ENCODE data around the gene TXNDC12.
A peak's percentile ranks its signal among the peaks of the same experiment; 100 is the strongest.
"Not testable (repeated sequence)": the region's sequence is repeated elsewhere in the genome, so short reads cannot be mapped to it uniquely, and the experiment has no call there.

The TXNDC12 gene

GRCh38 chr1:52045666-52046195, 9.3 kb downstream of the TXNDC12 start:
- not testable (repeated sequence) for DNase-seq

DNA sequence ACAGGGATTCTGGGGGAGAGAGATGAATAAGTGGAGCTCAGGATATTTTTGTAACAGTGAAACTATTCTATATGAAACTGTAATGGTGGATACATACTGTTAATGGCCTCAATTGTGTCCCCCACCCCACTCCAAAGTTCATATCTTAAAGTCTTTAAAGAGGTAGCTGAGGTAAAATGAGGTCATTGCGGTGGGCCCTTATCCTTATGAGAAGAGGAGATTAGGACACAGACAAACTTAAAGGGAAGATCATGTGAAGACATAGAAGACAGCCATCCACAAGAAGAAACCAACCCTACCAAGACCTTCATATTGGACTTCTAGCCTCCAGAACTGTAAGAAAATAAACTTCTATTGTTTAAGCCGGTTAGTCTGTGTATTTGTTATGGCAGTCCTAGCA, 9.8 kb downstream of the TXNDC12 start:
- DNase-seq, result no peak

DNA sequence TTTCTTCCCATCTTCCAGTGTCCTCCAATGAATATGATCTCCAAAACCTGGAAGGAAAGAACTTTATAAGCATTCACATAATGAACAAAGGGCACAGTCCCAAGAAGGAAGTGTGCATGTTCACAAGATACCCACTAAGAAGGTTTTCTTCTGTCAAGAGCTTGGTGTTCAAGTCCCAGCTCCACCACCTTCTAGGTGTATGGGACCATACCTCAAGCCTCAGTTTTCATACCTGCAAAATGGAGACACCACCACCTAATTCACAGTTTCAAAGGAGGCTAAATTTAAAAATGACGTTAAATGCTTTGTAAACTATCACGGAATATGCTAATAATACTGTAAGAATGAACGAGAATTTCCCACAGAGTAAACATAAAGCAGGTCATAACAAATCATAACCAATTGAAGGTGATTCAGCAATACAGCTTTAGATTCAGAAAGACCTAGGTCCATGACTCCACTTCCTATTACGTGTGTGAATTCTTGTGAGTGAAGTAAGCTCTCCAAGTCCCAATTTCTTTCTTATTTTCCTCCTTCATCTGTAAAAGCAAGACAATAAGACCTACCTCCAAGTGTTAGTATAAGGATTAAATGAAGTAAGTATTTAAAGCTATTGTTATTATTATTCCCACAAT, 13.3 kb downstream of the TXNDC12 start:
- no peak for DNase-seq

- no peak for DNase-seq
These were observed 17.1 kb downstream of the TXNDC12 start for GRCh38 chr1:52037909-52038308.

DNA sequence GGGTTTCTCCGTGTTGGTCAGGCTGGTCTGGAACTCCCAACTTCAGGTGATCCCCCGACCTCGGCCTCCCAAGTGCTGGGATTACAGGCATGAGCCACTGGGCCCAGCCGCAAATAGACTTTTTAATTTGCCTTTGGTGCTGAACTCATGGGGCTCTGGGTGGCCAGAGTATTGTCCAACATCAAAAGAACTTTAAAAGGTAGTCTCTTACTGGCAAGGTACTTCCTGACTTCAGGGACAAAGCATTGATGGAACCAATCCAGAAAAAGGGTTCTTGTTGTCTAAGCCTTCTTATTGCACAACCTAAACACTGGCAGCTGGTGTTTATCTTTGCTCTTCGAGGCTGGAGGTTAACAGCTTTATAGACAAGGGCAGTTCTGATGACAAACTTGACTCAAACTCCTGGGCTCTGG, 17.6 kb downstream of the TXNDC12 start:
- no peak for DNase-seq

DNA sequence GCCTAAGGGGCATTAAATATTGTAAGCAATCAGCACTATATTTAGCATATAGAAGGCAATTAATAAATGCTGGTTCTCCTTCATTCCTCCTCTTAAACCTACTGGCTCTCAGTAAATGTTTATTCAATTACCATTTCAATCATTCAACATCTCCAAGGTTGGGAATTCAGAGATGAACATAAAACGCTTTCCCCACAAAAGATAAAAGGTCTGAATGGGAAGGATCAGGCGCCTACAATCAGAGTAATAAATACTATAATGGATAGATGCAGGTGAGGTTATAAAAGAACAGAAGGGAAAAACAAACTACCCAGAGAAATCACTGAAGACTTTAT, 21.0 kb downstream of the TXNDC12 start:
- no peak for DNase-seq

GRCh38 chr1:52033190-52034049, 21.6 kb downstream of the TXNDC12 start, which contains the start of gene KTI12:
Gene KTI12, minus strand, starts transcription at chr1:52033810. Its CDS starts 49 bp downstream, at chr1:52033761.
- peak; percentile 89 for DNase-seq

- DNase-seq, result no peak
These were observed 22.2 kb downstream of the TXNDC12 start for GRCh38 chr1:52032785-52033131.

DNA sequence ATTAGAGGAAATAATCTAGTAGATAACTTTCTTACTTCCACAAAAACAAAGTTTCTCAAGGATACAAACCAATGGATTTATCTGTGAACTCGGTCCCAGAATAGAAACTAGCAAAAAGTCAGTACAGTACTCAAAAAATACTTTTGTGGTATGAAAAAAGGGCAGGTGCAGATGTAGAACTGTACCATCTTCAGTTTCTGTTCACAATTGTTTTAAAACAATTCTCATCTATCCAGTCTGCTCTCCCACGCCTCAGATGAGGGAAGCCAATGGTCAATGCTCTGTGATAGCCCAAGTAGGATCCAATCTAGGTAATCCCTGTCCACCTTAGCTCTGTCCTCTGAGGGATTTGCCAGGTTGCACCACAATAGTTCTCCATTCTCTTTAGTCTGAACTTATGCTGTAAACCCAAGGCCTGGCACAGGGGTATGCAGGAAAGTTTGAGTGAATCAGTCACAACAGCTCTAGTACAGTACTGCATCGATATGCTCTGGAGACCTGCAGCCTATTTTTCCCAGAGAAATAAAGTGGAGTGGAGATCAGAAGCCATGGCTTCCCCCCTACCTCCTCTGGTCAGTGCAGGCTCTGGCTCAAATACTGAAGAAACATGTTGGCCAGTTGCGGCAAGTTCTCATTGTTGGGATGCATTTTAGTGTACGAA, 22.7 kb downstream of the TXNDC12 start:
- DNase-seq, result no peak

- DNase-seq, result not testable (repeated sequence)
These were observed 26.2 kb downstream of the TXNDC12 start for GRCh38 chr1:52028839-52029238.

- DNase-seq, result no peak
These were observed 26.7 kb downstream of the TXNDC12 start for GRCh38 chr1:52028328-52028727.

DNA sequence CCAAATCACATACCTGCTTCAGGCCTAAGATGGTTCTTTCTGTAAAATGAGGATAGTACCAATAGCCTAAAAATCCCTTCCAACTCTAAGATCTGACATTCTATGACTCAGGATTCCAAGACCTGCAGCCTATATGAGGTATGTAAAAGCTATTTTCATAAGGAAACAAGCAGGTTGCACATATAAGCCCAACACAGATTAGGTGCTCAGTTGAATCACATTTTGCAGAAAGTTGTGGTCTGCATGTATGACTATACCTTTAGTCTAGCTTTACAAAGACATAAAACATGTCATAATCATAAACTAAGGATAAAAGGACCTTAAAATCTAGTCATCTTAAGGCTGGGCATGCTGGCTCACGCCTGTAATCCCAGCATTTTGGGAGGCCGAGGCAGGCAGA, 28.7 kb downstream of the TXNDC12 start:
- DNase-seq, result no peak

GRCh38 chr1:52022133-52022532, 32.9 kb downstream of the TXNDC12 start:
- DNase-seq, result no peak

DNA sequence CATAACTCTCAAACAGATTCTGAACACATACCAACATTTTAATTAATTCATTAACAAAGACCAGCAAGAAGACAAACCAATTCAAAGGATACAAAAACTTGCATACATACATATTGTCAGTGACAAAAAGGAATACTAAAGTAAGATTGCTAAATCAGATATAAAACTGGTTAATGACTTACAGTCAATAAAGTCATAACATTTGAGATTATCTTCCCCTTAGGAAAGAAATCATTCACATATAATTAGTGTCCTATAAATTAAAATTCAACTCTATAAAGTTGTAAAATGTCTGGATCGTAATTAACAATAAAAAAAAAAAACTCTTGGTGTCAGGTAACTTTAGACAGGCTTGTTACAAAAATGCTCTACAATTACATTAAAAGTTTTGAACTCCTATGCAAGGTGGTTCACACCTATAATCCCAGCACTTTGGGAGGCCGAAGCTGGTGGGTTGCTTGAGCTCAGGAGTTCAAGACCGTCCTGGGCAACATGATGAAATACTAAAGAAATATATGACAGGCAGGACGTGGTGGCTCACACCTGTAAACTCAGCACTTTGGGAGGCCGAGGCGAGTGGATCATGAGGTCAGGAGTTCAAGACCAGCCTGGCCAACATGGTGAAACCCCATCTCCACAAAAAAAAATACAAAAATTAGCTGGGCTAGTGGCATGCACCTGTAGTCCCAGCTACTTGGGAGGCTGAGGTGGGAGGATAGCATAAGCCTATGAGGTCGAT, 46.8 kb downstream of the TXNDC12 start:
- DNase-seq, result no peak

DNA sequence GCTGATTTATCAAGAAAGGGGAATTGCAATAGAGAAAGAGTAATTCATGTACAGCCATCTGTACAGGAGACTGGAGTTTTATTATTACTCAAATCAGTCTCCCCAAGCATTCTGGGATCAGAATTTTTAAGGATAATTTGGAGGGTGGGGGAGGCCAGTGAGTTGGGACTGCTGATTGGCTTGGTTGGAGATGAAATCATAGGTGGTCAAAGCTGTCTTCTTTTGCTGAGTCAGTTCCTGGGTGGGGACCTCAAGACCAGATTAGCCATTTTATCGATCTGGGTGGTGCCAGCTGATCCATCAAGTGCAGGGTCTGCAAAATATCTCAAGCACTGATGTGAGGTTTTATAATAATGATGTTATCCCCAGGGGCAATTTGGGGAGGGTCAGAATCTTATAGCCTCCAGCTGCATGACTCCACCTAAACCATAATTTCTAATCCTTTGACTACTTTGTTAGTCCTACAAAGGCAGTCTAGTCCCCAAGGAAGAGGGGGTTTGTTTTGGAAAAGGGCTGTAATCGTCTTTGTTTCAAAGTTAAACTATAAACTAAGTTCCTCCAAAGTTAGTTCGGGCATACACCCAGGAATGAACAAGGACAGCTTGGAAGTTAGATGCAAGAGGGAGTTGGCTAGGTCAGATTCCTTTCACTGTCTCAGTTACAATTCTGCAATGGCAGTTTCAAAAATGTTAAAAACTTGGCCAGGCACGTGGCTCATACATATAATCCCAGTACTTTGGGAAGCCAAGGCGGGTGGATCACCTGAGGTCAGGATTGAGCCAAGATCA, 47.6 kb downstream of the TXNDC12 start:
- DNase-seq, result no peak

DNA sequence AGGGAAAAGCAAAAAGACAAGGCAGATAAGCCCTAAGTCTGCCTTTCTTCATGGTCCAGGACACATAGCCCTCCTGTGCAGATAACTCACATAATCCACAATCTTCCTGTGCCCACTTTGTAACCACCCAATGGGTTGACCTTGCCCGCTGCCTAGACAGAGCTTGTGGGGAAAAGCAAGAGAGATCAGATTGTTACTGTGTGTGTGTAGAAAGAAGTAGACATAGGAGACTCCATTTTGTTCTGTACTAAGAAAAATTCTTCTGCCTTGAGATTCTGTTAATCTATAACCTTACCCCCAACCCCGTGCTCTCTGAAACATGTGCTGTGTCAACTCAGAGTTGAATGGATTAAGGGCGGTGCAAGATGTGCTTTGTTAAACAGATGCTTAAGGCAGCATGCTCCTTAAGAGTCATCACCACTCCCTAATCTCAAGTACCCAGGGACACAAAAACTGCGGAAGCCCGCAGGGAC, 48.9 kb downstream of the TXNDC12 start:
- DNase-seq, result not testable (repeated sequence)

DNA sequence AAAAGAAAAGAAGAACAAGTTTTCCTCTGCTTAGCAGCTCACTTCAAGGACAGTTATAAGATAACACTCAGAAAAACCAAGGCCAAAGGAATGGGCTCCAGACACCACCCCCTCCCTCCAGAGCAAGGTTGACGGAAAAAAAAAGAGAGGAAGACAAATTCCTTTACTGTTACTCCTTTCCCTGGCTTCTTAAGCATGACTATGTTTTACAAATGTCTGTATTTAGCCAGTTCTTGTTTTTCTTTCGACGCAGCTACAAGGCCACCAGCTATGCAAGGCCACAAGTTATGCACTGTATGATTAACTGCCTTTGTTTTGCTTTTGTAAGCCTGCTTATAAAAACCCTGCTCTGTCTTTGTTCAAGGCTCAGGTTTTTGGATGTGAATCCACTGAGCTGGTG, 49.4 kb downstream of the TXNDC12 start:
- not testable (repeated sequence) for DNase-seq

GRCh38 chr1:52003877-52004276, 51.1 kb downstream of the TXNDC12 start:
- no peak for DNase-seq

- DNase-seq, result peak; percentile 72
These were observed 52.7 kb downstream of the TXNDC12 start for GRCh38 chr1:52002038-52002917.

GRCh38 chr1:51998701-51999100, 56.3 kb downstream of the TXNDC12 start:
- DNase-seq, result no peak

GRCh38 chr1:51997974-51998382, 57.0 kb downstream of the TXNDC12 start:
- no peak for DNase-seq
